IMR-90 (cell line): ENCODE data around the gene NDUFS3.

Experiments
- CEBPB ChIP-seq: IDR thresholded peaks from 2 replicates; pipeline ENCODE4 v1.6.1; 2012; ENCODE audit warnings: low read depth, low read length, improper control_type of control experiment
- CHD1 ChIP-seq: IDR thresholded peaks from 2 replicates; pipeline ENCODE4 v1.6.1; 2012; ENCODE audit warnings: low read depth, low read length, improper control_type of control experiment
- CTCF ChIP-seq: conservative IDR thresholded peaks from 2 replicates; pipeline ENCODE4 v1.5.1; 2012; ENCODE audit warnings: mild to moderate bottlenecking, low read depth, low read length, improper control_type of control experiment

GRCh38 chr11:47529951-47530350 is 48.9 kb upstream of the NDUFS3 start:
- no peak for TF ChIP-seq CTCF
- TF ChIP-seq CHD1: no peak
- TF ChIP-seq CEBPB: no peak
